Measurements from ENCODE around the gene KLRF2.

DNA sequence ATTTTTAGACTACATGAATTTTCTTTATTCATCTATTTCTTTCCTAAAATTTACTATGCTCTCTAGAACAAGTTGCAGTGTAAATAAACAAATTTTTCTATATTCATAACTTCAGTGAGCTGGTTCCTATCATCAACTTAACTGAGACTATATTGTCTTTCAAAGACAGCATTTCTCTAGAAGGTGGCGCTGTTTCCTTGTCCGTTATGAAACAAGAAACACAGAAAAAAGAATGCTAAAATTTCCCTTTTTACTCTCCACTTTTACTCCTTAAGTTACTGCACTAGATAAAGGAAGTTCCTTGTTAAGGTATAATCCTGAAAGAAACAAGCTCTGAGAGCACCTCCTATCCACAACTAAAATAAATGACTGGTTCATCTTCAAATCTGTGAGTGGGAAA, 59.1 kb downstream of the KLRF2 start:
- TF ChIP-seq, protein P1, sequence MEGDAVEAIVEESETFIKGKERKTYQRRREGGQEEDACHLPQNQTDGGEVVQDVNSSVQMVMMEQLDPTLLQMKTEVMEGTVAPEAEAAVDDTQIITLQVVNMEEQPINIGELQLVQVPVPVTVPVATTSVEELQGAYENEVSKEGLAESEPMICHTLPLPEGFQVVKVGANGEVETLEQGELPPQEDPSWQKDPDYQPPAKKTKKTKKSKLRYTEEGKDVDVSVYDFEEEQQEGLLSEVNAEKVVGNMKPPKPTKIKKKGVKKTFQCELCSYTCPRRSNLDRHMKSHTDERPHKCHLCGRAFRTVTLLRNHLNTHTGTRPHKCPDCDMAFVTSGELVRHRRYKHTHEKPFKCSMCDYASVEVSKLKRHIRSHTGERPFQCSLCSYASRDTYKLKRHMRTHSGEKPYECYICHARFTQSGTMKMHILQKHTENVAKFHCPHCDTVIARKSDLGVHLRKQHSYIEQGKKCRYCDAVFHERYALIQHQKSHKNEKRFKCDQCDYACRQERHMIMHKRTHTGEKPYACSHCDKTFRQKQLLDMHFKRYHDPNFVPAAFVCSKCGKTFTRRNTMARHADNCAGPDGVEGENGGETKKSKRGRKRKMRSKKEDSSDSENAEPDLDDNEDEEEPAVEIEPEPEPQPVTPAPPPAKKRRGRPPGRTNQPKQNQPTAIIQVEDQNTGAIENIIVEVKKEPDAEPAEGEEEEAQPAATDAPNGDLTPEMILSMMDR (conservative IDR thresholded peaks at IDR 0.05; ENCODE audit: low read length) = peak; percentile 73
- TF ChIP-seq EZH2phosphoT487 (IDR thresholded peaks at IDR 0.05; ENCODE audit: borderline replicate concordance, low read depth, low read length) = no peak

Data from OCI-LY7 (cell line).